HepG2 (cell line): ENCODE data around the gene CEACAM16. TPM values are rescaled to one million over a fixed set of nuclear protein-coding genes. Genes with fewer than 3 reads are reported as not detected.

Experiments
- ATM ChIP-seq: fragments of 450-650 bp; IDR thresholded peaks from 2 replicates; pipeline ENCODE4 v1.7.1; 2017; ENCODE audit warnings: mild to moderate bottlenecking, borderline replicate concordance
- BRF2 ChIP-seq: sonication (generic); formaldehyde crosslinking; IDR thresholded peaks from 2 replicates; pipeline ENCODE4 v1.8.1; 2022; ENCODE audit warnings: mild to moderate bottlenecking, missing genetic modification reagents
- EZH2 ChIP-seq: conservative IDR thresholded peaks from 2 replicates; pipeline ENCODE4 v1.6.1; 2012; ENCODE audit warnings: mild to moderate bottlenecking, low read depth, low read length, moderate library complexity
- GATAD2A ChIP-seq: IDR thresholded peaks from 2 replicates; pipeline ENCODE4 v1.6.1; 2016
- GFI1 ChIP-seq: sonication (generic); formaldehyde crosslinking; IDR thresholded peaks from 2 replicates; pipeline ENCODE4 v1.5.0; 2020; ENCODE audit warnings: missing genetic modification reagents, mild to moderate bottlenecking, borderline replicate concordance
- GPN1 ChIP-seq: sonication (generic); formaldehyde crosslinking; IDR thresholded peaks from 2 replicates; pipeline ENCODE4 v1.5.1; 2020; ENCODE audit warnings: missing genetic modification reagents, borderline replicate concordance
- HNF4G ChIP-seq, 2 experiments: sonication (generic) in 1 of 2; formaldehyde crosslinking in 1 of 2; IDR thresholded peaks; 2 replicates each; pipeline versions ENCODE4 v1.4.0 to v1.6.1; 2011 to 2020; ENCODE audit warnings: borderline replicate concordance in 2 of 2, low read depth in 2 of 2, mild to moderate bottlenecking in 2 of 2, low read length in 1 of 2, missing genetic modification reagents in 1 of 2, moderate library complexity in 1 of 2
- KIAA2018 ChIP-seq: sonication (generic); formaldehyde crosslinking; IDR thresholded peaks from 2 replicates; pipeline ENCODE4 v1.5.0; 2020; ENCODE audit warnings: mild to moderate bottlenecking, missing genetic modification reagents, borderline replicate concordance
- POLR2G ChIP-seq: fragments of 200-400 bp; formaldehyde crosslinking; IDR thresholded peaks from 2 replicates; pipeline ENCODE4 v1.6.1; 2018; ENCODE audit warnings: mild to moderate bottlenecking, low read depth, low read length, moderate library complexity
- SATB2 ChIP-seq: sonication (generic); formaldehyde crosslinking; IDR thresholded peaks from 2 replicates; pipeline ENCODE4 v1.5.0; 2020; ENCODE audit warnings: missing genetic modification reagents
- ZBTB37 ChIP-seq: sonication (generic); formaldehyde crosslinking; IDR thresholded peaks from 2 replicates; pipeline ENCODE4 v1.4.0; 2020; ENCODE audit warnings: mild to moderate bottlenecking, missing genetic modification reagents
- ZBTB38 ChIP-seq: sonication (generic); formaldehyde crosslinking; IDR thresholded peaks from 2 replicates; pipeline ENCODE4 v1.5.1; 2020; ENCODE audit warnings: mild to moderate bottlenecking, missing genetic modification reagents
- ZBTB44 ChIP-seq: sonication (generic); formaldehyde crosslinking; IDR thresholded peaks from 2 replicates; pipeline ENCODE4 v1.4.0; 2020; ENCODE audit warnings: missing genetic modification reagents
- ZNF124 ChIP-seq: sonication (generic); formaldehyde crosslinking; IDR thresholded peaks from 2 replicates; pipeline ENCODE4 v1.4.0; 2020; ENCODE audit warnings: missing genetic modification reagents
- ZNF674 ChIP-seq: sonication (generic); formaldehyde crosslinking; IDR thresholded peaks from 2 replicates; pipeline ENCODE4 v1.5.0; 2020; ENCODE audit warnings: low read depth, mild to moderate bottlenecking, missing genetic modification reagents
- ZNF784 ChIP-seq: sonication (generic); formaldehyde crosslinking; IDR thresholded peaks from 2 replicates; pipeline ENCODE4 v1.5.1; 2020; ENCODE audit warnings: missing genetic modification reagents, mild to moderate bottlenecking, borderline replicate concordance
- ZNF850 ChIP-seq: sonication (generic); formaldehyde crosslinking; conservative IDR thresholded peaks from 2 replicates; pipeline ENCODE4 v1.9.0; 2021; ENCODE audit warnings: mild to moderate bottlenecking, missing genetic modification reagents
- polyA plus RNA-seq, 8 experiments: library from polyadenylated mRNA; depleted of rRNA in 3 of 8; stranded (reverse) in 7 of 8; unstranded in 1 of 8; fragments of >200 nt; fragmentation: Illumina TruSeq in 4 of 8; extraction: Trizol in 4 of 8; gene quantifications; 2 replicates each; pipeline versions ENCODE4 v1.2.1 to v1.2.3, GENCODE V29; 2011 to 2016; ENCODE audit warnings: low read depth in 4 of 8, missing spikeins in 1 of 8, mixed read lengths in 1 of 8; ENCODE audit not compliant: insufficient read depth in 1 of 8
- total RNA-seq, 5 experiments: library from RNA; depleted of rRNA; stranded (reverse); fragments of >200 nt; fragmentation: Illumina TruSeq; extraction: Trizol; gene quantifications; 2 replicates each; pipeline ENCODE4 v1.2.3, GENCODE V29; 2016; ENCODE audit warnings: low read depth in 1 of 5

The CEACAM16 gene
- total and polyA plus RNA-seq, 2 of the 13 experiments (the other 11 are each of a cell fraction or from before 2014, with no cell fraction given) = not detected

GRCh38 chr19:44744871-44745332 is 46.0 kb downstream of the CEACAM16 start (continued):
- TF ChIP-seq KIAA2018 = no peak
- no peak for TF ChIP-seq ZBTB38
- TF ChIP-seq ZNF674 (CRISPR knock-in tag) = no peak
- TF ChIP-seq EZH2 = no peak
- TF ChIP-seq ZNF784 (CRISPR knock-in tag) = no peak
- TF ChIP-seq POLR2G = no peak
- TF ChIP-seq HNF4G (IDR thresholded peaks at IDR 0.05; ENCODE audit: borderline replicate concordance, low read depth, low read length) = peak; percentile 64
- 0 out of 2 replicates have a peak, but pooled peaks have one; percentile 27 for TF ChIP-seq HNF4G (CRISPR knock-in tag; IDR thresholded peaks at IDR 0.05; ENCODE audit: borderline replicate concordance, low read depth)
- no peak for TF ChIP-seq GATAD2A (CRISPR knock-in tag)
- TF ChIP-seq ZNF850 = no peak
- TF ChIP-seq ZBTB37 (CRISPR knock-in tag) = no peak
- no peak for TF ChIP-seq GPN1
- no peak for TF ChIP-seq ZBTB44
- TF ChIP-seq ATM = no peak
- no peak for TF ChIP-seq GFI1
- TF ChIP-seq BRF2 (CRISPR knock-in tag) = no peak
- no peak for TF ChIP-seq SATB2
- TF ChIP-seq ZNF124 (CRISPR knock-in tag) = no peak
